ENCODE measurements around the gene EXOC1. TPM values are rescaled to one million over a fixed set of nuclear protein-coding genes. Genes with fewer than 3 reads are reported as not detected.

Gene EXOC1
- total and polyA plus RNA-seq, 2 experiments from 2014 or later, result 13.4 to 22.2 TPM

GRCh38 chr4:55817691-55818090, 35.8 kb upstream of the EXOC1 start:
- Histone ChIP-seq H4K20me1 (replicated peaks; ENCODE audit: insufficient read depth) (no peaks in the 10 kb centered on the region), H2AFZ (no peak overlapping the region), H3K27me3 (ENCODE audit: insufficient read depth) (no peaks in the 10 kb centered on the region), H3K4me3 (no peak overlapping the region), H3K9me2 (ENCODE audit: insufficient read depth) (0 out of 2 replicates have a peak, but pooled peaks cover 4% of the 10 kb centered on the region), H3K79me2 (replicated peaks; ENCODE audit: insufficient read depth) (no peaks in the 10 kb centered on the region), H3K36me3 (ENCODE audit: insufficient read depth) (no peaks in the 10 kb centered on the region), H3K27ac (ENCODE audit: low read depth) (no peak overlapping the region), H3F3A (replicated peaks; ENCODE audit: low read depth) (no peaks in the 10 kb centered on the region), H3K4me1 (ENCODE audit: insufficient read depth) (0 out of 2 replicates have a peak, but pooled peaks cover 5% of the 10 kb centered on the region), H3K4me2 (no peak overlapping the region)
- peaks cover 5% of the 10 kb centered on the region; the same call in 2 of the 3 replicates for H3K4me1 Mint-ChIP-seq
- no peaks in the 10 kb centered on the region for H3K9me3 Mint-ChIP-seq
- H3K4me3 Mint-ChIP-seq, result no peak overlapping the region
- H3K27me3 Mint-ChIP-seq (ENCODE audit: insufficient read depth, low read depth, poor library complexity), result peaks cover 3% of the 10 kb centered on the region
- no peak for TF ChIP-seq STAT1 (IDR thresholded peaks at IDR 0.05; ENCODE audit: unreplicated experiment)
- no peak for TF ChIP-seq ZNF114 (CRISPR knock-in tag; IDR thresholded peaks at IDR 0.05)
- no peak for TF ChIP-seq POLR2AphosphoS5 (IDR thresholded peaks at IDR 0.05; ENCODE audit: low read depth)
- TF ChIP-seq NANOG (IDR thresholded peaks at IDR 0.05; ENCODE audit: borderline replicate concordance), result no peak
- no peak for TF ChIP-seq EZH2 (IDR thresholded peaks at IDR 0.05; ENCODE audit: low read depth, unreplicated experiment)
- no peak for TF ChIP-seq ZNF462 (CRISPR knock-in tag; IDR thresholded peaks at IDR 0.05)
- TF ChIP-seq ZNF331 (CRISPR knock-in tag; IDR thresholded peaks at IDR 0.05; ENCODE audit: low read depth), result no peak
- TF ChIP-seq REST (IDR thresholded peaks at IDR 0.05; ENCODE audit: unreplicated experiment), result no peak
- no peak for TF ChIP-seq ETS1 (IDR thresholded peaks at IDR 0.05)
- no peak for TF ChIP-seq JUNB (IDR thresholded peaks at IDR 0.05; ENCODE audit: unreplicated experiment)
- no peak for TF ChIP-seq CREB1 (CRISPR knock-in tag; IDR thresholded peaks at IDR 0.05; ENCODE audit: low read depth)
- no peak for TF ChIP-seq EZH2phosphoT487 (IDR thresholded peaks at IDR 0.05; ENCODE audit: unreplicated experiment)
- TF ChIP-seq CTCF (conservative IDR thresholded peaks at IDR 0.05; ENCODE audit: low read depth in 2 of 2), result no peak
- ATAC-seq (no peak), DNase-seq (ENCODE audit: low spot score) (no peak)
- H3K27ac Mint-ChIP-seq, result no peak overlapping the region
- no peaks in the 10 kb centered on the region for H3K36me3 Mint-ChIP-seq (ENCODE audit: low read depth)
